DMS53 treated with DMSO at 0.1 percent for 48 hours (cell line): ENCODE results near the gene FAM76A.
"Not testable (repeated sequence)": the region's sequence is repeated elsewhere in the genome, so short reads cannot be mapped to it uniquely, and the experiment has no call there.

Experiments used
- DNase-seq: peaks from one replicate; lab custom pipeline; 2025; ENCODE audit not compliant: unreplicated experiment; lab: John Stamatoyannopoulos, UW

The FAM76A gene

DNA sequence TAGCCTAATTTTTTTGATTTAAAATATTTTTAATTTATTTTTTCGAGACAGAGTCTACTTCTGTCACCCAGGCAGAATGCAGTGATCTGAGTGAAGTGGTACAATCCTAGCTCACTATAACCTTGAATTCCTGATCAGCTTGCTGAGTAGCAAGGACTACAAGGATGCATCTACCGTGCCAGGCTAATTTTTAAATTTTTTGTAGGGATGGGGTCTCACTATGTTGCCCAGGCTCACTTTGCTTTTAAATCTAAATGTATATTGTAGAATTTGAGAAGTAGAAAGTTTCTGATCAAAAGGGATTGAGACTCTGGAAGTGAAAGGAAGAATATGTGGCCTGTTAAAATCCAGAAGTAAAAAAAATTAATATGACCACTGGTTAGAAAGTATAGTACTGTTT lies 48.9 kb downstream of the FAM76A start:
- no peak for DNase-seq

DNA sequence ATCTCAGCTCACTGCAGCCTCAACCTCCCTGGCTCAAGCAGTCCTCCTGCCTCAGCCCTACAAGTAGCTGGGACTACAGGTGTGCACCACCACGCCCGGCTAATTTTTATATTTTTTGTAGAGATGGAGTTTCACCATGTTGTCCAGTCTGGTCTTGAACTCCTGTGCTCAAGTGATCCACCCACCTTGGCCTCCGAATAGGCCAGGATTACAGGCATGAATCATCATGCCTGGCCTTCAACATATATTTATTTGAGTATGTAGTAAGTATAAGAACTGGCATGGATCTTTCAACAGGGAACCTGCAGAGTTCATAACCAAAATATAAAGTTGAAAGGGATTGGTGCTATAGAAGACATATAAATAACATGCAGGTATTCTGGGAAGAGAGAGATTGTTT lies 49.6 kb downstream of the FAM76A start:
- not testable (repeated sequence) for DNase-seq

DNA sequence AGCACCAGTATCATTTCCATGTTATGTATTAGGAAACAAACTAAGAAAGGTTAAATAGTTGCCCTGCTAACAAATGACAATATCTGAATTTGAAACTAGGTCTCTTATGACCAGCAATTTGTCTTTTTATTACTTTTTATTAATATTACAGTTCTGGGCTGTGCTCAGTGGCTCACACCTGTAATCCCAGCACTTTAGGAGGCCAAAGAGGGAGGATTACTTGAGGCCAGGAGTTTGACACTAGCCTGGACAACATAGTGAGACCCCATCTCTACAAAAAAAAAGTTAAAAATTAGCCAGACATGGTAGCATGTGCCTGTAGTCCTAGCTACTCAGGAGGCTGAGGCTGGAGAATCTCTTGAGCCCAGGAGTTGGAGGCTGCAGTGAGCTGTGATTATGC lies 50.5 kb downstream of the FAM76A start:
- not testable (repeated sequence) for DNase-seq

DNA sequence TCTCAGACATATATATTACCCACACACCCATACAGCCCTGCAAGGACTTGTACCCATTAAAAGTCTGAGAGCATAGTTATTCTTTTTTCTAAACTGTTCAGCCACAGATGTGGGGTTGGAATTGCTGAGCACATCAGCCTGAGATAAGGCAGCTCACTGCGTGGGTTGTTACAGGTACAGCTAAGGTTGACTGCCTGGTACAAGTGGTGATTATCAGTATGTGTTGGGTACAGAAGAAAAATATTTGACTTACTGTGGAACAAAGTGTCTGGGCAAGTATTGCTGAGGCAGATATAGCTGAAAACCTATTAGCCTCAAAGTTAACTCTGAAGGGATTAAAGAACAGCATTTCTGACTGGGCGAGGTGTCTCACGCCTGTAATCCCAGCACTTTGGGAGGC lies 52.3 kb downstream of the FAM76A start:
- no peak for DNase-seq

DNA sequence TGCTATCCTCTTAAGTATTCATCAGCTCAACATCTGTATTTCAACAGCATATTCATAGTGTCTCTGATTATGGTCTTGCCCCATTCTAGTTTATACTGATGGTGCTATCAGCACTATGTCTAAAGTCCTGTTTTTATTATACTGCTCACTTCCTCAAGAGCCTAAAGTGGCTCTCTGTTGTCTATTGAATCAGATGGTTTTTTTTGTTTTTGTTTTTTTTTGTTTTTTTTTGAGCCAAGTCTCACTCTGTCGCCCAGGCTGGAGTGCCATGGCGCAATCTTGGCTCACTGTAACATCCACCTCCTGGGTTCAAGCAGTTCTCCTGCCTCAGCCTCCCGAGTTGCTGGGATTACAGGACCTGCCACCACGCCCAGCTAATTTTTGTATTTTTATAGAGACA lies 53.4 kb downstream of the FAM76A start:
- DNase-seq = no peak

DNA sequence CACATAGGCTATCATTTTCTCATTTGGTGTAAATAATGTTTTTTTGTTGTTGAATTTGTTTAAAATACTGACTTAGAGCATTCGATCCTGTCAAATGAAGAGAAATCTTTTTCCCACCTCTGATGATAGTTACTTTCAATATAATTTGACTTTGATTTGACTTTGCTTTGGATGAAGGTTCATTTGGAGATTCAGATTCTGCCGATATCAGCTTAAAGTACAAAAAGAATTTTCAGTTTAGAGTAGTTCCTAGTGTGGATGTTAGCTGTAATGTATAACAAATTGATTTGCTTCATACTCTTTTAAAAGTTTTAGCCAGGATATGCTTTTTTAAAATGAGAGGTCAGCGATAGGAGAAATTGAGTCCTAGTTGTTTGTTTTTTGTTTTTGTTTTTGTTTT lies 57.2 kb downstream of the FAM76A start:
- DNase-seq = no peak

DNA sequence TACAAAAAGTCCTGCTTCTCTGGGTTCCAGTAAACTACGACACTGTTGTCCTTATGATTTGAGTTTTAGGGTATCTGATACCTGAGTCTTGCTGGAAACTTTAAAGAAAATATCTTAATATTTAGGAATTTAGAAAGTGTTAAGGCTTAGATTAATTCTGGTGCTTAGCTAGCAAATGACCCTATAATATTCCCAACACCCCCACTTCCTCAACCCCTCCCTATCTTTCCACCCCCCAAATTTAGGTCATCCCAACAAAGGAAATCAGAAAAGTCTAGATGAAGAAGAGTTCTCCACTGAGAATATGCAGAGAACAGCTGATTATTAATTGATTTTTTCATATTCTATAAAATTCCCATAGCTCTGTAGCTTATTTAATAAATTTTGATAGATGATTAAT lies 58.9 kb downstream of the FAM76A start:
- DNase-seq = no peak

DNA sequence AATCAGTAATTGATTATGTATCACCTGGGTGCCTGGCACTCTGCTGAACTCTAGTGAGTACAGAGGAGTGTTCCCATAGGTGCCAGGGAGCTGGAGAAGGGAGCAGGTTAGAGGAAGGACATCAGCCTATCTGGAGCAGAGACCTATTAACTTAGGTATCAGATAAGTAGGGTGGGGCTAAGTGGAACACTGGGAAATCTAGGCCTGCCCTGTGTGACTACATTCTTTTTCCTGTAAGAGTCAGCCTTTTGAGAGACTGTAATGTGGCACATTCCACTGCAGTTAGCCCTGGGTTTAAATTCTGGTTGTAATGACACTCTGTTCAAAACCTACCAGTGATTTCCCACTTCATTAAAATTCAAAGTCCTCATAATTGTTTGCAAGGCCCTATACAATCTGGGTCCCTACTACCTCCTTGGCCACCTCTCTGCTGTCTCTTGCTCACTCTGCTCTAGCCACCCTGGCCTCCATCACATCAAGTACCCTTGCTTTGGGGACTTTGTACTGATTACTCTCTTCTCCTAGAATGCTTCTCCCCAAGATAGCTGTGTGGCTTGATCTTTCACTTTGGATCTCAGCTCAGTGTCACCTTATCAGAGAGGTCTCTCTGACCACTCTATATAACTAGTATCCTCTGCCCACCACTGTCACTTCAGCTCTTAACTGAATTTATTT lies 60.2 kb downstream of the FAM76A start:
- DNase-seq = no peak

DNA sequence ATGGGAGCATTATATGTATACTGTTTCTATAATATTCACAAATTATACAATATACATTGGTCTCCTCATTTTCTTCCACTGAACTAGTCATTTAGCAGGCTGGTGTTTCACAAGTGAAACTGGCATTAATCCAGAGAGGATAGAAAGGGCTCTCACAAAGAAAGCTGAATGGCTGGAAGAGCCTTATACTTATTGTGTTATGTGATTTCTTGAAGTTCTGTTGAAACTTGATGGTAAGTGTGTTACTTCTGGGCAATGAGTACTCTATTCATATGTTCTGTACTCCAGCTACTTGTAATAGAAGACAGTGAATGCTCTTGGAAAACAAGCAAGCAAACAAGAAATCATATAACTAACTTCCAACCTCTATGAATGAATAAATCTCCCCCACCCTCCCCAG lies 62.1 kb downstream of the FAM76A start:
- no peak for DNase-seq

DNA sequence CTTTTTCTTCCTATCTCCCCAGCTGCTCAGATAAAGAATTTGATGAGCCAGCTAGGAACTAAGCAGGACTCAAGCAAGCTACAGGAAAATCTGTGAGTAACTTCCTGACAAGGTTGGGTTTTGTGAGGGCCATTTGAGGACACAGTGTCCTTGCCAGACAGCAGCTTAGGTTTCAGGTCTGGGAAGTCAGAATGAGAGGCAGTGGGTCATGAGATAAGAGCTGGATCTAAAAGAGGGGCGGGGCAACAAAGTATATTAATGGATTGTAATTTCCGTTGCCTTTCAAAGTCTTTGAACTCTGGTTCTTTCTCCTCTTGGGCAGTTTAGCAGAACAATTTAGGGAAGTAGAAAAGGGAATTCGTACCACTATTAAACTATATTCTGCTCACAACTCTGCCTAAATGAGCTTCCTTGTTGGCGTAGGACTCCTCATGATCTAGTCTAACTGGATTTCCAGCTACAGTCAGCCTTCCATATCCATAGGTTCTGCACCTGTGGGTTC lies 63.8 kb downstream of the FAM76A start:
- DNase-seq = no peak

DNA sequence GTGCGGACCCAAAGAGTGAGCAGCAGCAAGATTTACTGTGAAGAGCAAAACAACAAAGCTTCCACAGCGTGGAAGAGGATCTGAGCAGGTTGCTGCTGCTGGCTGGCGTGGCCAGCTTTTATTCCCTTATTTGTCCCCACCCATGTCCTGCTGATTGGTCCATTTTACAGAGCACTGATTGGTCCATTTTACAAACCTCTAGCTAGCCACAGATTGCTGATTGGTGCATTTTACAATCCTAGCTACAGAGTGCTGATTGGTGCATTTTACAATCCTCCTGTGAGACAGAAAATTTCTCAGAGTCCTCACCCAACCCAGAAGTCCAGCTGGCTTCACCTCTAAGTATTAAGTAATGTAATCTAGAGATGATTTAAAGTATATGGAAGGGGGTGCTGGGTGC lies 64.5 kb downstream of the FAM76A start:
- not testable (repeated sequence) for DNase-seq

DNA sequence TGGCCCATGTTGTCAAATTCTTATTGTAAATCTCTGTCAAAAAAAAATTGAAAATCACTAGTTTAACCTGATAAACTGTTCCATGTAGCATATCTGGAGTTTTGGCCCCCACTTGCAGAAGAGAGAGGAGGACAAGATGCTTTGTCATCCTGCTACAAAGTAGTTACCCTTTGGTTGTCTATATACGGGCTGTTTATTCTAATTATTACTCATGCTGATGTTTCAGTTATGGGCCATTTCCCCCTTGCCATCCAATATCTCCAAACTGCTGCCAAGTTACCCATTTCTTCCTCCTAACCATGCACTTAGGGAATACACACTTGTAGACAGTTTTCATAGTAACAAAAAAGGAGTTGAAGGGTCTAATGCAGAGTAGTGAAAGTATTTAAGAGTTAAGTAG lies 69.8 kb downstream of the FAM76A start:
- no peak for DNase-seq

DNA sequence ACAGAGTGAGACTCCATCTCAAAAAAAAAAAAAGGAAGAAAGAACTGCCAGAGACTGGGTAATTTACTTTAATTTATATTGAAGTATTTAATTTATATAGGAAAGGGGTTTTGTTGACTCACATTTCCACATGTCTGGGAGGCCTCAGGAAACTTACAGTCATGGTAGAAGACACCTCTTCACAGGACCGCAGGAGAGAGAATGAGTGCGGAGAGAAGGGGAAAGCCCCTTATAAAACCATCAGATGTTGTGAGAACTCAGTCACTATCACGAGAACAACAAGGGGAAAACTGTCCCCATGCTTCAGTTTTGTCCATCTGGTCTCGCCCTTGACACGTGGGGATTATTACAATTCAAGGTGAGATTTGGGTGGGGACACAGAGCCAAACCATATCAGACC lies 79.0 kb downstream of the FAM76A start:
- DNase-seq = no peak

DNA sequence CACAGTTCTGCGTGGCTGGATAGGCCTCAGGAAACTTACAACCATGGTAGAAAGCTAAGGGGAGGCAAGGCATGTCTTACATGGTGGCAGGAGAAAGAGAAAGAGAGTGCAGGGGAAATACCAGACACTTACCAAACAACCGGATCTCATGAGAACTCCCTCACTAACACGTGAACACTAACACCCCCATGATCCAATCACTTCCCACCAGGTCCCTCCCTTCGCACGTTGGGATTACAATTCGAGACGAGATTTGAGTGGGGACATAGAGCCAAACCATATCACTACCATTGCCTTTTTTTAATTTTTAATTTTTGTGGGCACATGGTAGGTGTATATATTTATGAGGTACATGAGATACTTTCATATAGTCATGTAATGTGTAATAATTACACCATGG lies 81.0 kb downstream of the FAM76A start:
- DNase-seq = no peak

DNA sequence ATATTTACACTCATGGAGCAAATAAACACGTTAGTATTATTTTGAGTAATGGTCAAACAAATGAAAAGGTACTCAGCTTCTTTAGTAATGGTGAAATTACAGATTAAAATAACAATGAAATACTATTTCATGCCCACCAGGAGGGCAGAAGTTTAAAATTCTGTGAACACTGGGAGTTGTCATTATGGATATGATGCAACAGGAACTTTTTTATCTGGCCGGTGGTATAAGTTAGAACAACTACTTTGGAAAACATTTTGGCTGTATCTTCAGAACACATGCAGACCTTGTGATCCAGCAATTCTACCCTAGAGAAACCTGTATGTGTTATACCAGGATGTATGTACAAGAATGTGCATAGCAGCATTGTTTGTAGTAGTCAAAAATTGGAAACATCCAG lies 81.6 kb downstream of the FAM76A start:
- no peak for DNase-seq

DNA sequence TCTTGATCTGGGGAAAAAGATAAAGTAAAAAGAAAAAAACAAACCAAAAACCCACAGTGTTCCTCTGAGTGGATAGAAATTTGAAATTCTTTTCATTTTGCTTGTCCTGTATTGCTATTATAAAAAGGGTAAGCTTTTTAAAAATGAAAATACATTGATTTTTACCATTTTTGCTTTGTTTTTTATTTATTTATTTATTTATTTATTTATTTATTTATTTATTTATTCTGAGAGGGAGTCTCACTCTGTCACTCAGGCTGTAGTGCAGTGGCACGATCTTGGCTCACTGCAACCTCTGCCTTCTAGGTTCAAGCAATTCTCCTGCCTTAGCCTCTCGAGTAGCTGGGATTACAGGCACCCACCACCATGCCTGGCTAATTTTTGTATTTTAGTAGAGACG lies 82.4 kb downstream of the FAM76A start:
- DNase-seq = not testable (repeated sequence)

DNA sequence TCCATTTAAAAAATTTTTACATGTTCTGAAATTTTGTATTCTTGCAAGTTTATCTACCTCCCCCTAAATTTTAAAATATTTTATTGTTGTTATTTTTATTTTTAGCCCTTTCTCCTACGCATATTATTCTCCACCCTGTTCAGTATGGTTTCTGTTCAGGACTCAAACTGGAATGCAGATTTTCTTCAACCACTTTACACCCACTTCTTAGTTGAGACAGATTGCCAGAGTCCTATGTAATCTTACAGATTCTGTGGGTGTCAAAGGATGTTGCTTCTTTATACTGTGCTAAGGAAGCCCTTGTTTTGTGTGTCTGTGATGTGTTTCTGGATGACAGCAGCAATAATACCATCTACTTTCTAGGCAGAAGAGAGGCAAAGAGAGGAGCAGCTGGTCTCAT lies 84.1 kb downstream of the FAM76A start:
- DNase-seq = no peak

DNA sequence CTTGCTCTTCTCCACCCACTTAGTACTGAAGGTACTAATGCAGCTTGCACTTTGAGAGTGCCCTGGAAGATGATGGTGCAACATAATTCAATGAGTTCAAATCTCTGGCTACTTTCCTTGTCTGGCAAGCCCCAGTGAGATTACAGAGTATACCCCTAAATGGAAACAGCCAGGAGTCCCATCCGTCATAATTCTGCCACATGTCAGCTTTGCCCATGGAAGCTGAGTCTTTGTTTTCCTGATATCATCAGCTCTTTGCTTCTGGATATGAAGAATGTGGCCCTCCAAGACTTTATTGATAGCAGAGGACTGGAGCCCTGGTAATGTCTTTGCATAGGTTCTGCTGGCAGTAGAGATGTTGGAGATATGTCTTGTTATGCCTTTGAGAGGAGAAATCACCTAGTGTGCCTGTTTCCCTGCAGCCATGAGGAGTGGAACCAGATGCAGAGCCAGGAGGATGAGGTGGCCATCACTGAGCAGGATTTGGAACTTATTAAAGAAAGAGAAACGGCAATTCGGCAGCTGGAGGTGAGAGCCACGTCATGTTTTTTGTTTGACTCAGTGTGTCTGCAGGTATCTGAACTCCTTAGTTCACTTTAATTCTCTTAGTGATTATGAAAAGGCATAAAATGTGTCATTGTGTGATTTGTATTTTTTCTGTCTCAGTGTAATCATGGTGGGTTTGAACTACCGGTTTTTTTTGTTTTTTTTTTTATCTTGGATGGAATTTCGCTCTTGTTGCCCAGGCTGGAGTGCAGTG lies 86.2 kb downstream of the FAM76A start:
- DNase-seq = no peak
